ENCODE results near the gene DARS1.

The DARS1 gene

GRCh38 chr2:135875491-135876065 is 109.8 kb downstream of the DARS1 start:
- DNase-seq = peak; percentile 13

- no peak for DNase-seq
Measured at GRCh38 chr2:135874777-135875365, 110.6 kb downstream of the DARS1 start.

- DNase-seq = no peak
Measured at GRCh38 chr2:135870571-135870970, 114.9 kb downstream of the DARS1 start.

GRCh38 chr2:135863233-135863632 is 122.2 kb downstream of the DARS1 start:
- DNase-seq = no peak

- no peak for DNase-seq
Measured at GRCh38 chr2:135862718-135863117, 122.7 kb downstream of the DARS1 start.
